AG09309 (cell line): ENCODE data around the gene ANTXR1.

Experiments
- DNase-seq: peaks from one replicate; pipeline ENCODE4 v3.0.0-alpha.2; 2010; ENCODE audit warnings: low read depth
- H3K4me3 ChIP-seq: 2 replicates; pipeline ENCODE4 v1.5.1; 2011; ENCODE audit warnings: mild to moderate bottlenecking, low read depth, low read length, moderate library complexity; ENCODE audit not compliant: control insufficient read depth
- CTCF ChIP-seq: IDR thresholded peaks from 2 replicates; pipeline ENCODE4 v1.5.1; 2011; ENCODE audit warnings: mild to moderate bottlenecking, low read depth, low read length, inconsistent platforms; ENCODE audit not compliant: insufficient read depth, control insufficient read depth; ENCODE audit errors: missing control alignments

ANTXR1 gene

GRCh38 chr2:69210385-69210784 is 197.4 kb downstream of the ANTXR1 start:
- no peak overlapping the region for H3K4me3 ChIP-seq
- no peak for DNase-seq
- no peak for TF ChIP-seq CTCF

GRCh38 chr2:69211048-69211447 is 198.1 kb downstream of the ANTXR1 start:
- no peak for DNase-seq
- TF ChIP-seq CTCF, result no peak
- H3K4me3 ChIP-seq, result no peak overlapping the region

DNA sequence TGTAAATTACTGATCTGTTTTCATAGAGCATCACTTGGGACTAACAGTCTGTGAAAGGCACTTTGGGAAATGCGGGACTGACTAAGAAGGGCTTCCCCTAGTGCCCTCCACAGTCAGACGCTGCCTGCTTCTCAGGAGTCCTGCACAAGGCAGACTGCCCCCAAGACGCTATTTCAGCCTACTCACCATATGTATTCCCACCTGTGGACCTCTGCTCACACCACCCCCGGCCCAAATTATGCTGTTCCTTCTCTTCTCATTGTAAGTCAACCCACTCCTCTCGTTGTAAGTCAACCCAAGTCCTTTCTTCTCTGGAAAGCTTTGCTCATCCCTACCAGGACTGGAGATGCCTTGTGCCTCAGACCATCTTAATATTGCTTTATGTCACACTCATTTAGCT is 198.7 kb downstream of the ANTXR1 start:
- DNase-seq, result no peak
- H3K4me3 ChIP-seq, result no peak overlapping the region
- no peak for TF ChIP-seq CTCF

- no peak overlapping the region for H3K4me3 ChIP-seq
- no peak for DNase-seq
- no peak for TF ChIP-seq CTCF
Observed at GRCh38 chr2:69212238-69213028, 199.5 kb downstream of the ANTXR1 start.

DNA sequence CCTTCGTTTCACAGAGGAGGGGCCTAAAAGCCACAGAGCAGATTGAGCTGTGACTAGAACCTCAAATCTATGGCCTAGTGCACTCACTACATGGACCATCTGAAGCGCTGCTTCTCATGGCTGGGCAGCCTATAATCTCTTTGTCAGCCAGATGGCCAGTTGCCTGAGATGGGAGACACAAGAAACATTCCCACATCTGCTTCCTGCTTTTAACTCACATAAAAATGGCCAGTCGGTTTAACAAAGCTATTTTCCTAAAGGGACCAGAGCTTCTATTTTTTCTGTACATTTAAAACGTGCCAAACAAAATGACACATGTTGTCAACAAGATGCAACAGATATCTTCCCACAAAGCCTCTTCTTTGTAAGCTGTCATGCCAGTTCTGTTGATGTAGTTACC is 200.2 kb downstream of the ANTXR1 start:
- DNase-seq, result no peak
- no peak for TF ChIP-seq CTCF
- no peak overlapping the region for H3K4me3 ChIP-seq

GRCh38 chr2:69213782-69214181 is 200.8 kb downstream of the ANTXR1 start:
- no peak for DNase-seq
- TF ChIP-seq CTCF, result no peak
- H3K4me3 ChIP-seq, result no peak overlapping the region
